Fibroblast of lung (primary cell): ENCODE results near the gene PRDX3.

Source experiments
- CTCF ChIP-seq, 2 donors: IDR thresholded peaks in 1 of 2; conservative IDR thresholded peaks in 1 of 2; 1 replicate in 1 of 2; 2 replicates in 1 of 2; pipeline ENCODE4 v1.5.1; 2011 to 2012; ENCODE audit warnings: low read length in 2 of 2, control low read depth in 1 of 2, inconsistent platforms in 1 of 2, low read depth in 1 of 2, mild to moderate bottlenecking in 1 of 2
- EZH2 ChIP-seq: IDR thresholded peaks from 2 replicates; pipeline ENCODE4 v1.5.1; 2012; ENCODE audit warnings: low read length, control low read depth, mild to moderate bottlenecking; ENCODE audit errors: missing control alignments

- TF ChIP-seq CTCF (conservative IDR thresholded peaks at IDR 0.05 in 1 of 2, IDR thresholded peaks at IDR 0.05 in 1 of 2; ENCODE audit: low read depth in 1 of 2, low read length in 2 of 2) (no peak), EZH2 (no peak)
Observed at GRCh38 chr10:119215371-119215770, 36.8 kb upstream of the PRDX3 start.
